SK-N-MC (cell line): ENCODE measurements around the gene CEACAM6.

Experiments
- EZH2 ChIP-seq: fragments of 200-600 bp; sonication (generic); IDR thresholded peaks from one replicate; pipeline ENCODE4 v1.6.1; 2017; ENCODE audit warnings: antibody characterized with exemption
- FOXP2 ChIP-seq: optimal IDR thresholded peaks from 2 replicates; pipeline ENCODE3; 2011; ENCODE audit warnings: mild to moderate bottlenecking, moderate library complexity; ENCODE audit not compliant: insufficient read depth; ENCODE audit errors: extremely low read length, control extremely low read depth
- POLR2AphosphoS5 ChIP-seq: IDR thresholded peaks from 2 replicates; pipeline ENCODE4 v1.6.1; 2012; ENCODE audit warnings: mild to moderate bottlenecking, low read depth, low read length, borderline replicate concordance

DNA sequence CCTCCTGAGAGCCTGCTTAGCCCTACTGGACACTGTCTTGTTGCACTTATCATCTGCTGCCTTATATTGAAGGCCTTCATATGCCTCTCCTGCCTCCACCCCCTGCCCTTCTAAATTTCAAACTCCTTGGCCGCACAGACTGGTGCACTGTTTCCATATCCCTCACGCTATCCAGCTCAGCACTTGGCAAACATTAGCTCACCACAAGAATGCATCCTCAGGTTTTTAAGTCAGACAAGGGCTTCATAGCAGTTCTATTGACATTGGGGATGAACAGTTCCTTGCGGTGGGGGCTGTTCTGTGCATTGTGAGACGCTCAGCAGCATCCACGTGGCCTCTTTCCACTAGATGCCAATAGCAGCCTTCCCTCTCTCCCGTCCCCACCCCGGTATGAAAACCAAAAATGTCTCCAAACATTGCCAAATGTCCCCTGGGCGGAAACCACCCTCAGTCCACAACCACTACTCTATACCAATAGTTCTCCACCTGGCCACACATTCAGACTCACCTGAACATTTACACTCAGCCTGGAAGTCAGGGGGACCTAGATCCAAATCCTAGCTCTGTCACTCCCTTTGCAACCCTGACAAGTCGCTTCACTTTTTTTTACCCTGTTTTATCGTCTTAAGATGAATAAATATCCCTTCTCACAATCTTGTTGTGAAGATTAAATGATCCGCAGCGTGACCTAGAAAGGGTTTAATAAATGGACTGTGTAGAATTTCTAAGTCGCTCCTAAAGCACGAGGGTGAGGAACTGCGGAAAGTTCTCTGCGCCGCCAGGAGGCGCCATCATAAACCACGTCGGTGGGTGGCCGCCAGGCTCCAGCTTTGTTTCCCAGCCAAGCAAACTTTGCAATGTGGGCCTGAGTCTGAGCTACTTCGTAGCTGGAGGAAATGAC, 37.4 kb downstream of the CEACAM6 start:
- no peak for TF ChIP-seq POLR2AphosphoS5
- TF ChIP-seq EZH2, result no peak
- TF ChIP-seq FOXP2, result no peak
